Mucosa of descending colon (tissue), 3 donors: ENCODE results near the gene SRRM3. TPM values are rescaled to one million over a fixed set of nuclear protein-coding genes. Genes with fewer than 3 reads are reported as not detected.
"Not testable (repeated sequence)": the region's sequence is repeated elsewhere in the genome, so short reads cannot be mapped to it uniquely, and the experiment has no call there.

ENCODE experiments used
- ATAC-seq: fragments of 200-7000 bp; cut with Tn5 transposase; one replicate; pipeline ENCODE4 v1.9.1; 2020; ENCODE audit warnings: mild to moderate bottlenecking, moderate library complexity
- DNase-seq, 3 donors: peaks; one replicate each; pipeline ENCODE4 v3.0.0-alpha.2; 2020
- H3K36me3 ChIP-seq: fragments of 200-600 bp; one replicate; pipeline ENCODE4 v1.8.0; 2021; ENCODE audit warnings: low read depth, mild to moderate bottlenecking
- H3K4me1 ChIP-seq: fragments of 200-600 bp; one replicate; pipeline ENCODE4 v1.8.0; 2021; ENCODE audit warnings: low read depth, mild to moderate bottlenecking
- H3K4me3 ChIP-seq: fragments of 200-600 bp; one replicate; pipeline ENCODE4 v1.8.0; 2021; ENCODE audit warnings: mild to moderate bottlenecking
- H3K9me3 ChIP-seq: fragments of 200-600 bp; one replicate; pipeline ENCODE4 v1.8.0; 2021; ENCODE audit warnings: mild to moderate bottlenecking
- intact Hi-C, 2 donors: fragments of 100-400 bp; cut with DNase I in 1 of 2; cut with micrococcal nuclease in 1 of 2; formaldehyde crosslinking; loops; one replicate each; pipeline versions ENCODE4 v1.11.0 to v1.11.1; 2022; cut with DNase I, micrococcal nuclease
- total RNA-seq, 3 donors: library from RNA; stranded (reverse); fragmentation: NEBNext Ultra II Directional in 2 of 3; extraction: Animal tissue kit (Norgen Biotek cat#: 25700) in 2 of 3; gene quantifications; one replicate each; pipeline versions ENCODE4 v1.2.1 to v1.2.4, GENCODE V29; 2021 to 2023
- TF ChIP-seq, protein P1 (sequence below): fragments of 200-600 bp; IDR thresholded peaks from one replicate; pipeline ENCODE4 v1.8.0; 2022; ENCODE audit warnings: antibody characterized with exemption, mild to moderate bottlenecking
- donor health status: DM: no; HTN: no; CAD: no; lungs with moderate emphysema.
- donor health status: DM: no; HTN: no; CAD: no.
- donor health status: DM: no; HTN: yes; CAD: no.

Gene SRRM3
- total RNA-seq, 3 donors from 2014 or later = 0.43 to 3.2 (median 0.67) TPM

DNA sequence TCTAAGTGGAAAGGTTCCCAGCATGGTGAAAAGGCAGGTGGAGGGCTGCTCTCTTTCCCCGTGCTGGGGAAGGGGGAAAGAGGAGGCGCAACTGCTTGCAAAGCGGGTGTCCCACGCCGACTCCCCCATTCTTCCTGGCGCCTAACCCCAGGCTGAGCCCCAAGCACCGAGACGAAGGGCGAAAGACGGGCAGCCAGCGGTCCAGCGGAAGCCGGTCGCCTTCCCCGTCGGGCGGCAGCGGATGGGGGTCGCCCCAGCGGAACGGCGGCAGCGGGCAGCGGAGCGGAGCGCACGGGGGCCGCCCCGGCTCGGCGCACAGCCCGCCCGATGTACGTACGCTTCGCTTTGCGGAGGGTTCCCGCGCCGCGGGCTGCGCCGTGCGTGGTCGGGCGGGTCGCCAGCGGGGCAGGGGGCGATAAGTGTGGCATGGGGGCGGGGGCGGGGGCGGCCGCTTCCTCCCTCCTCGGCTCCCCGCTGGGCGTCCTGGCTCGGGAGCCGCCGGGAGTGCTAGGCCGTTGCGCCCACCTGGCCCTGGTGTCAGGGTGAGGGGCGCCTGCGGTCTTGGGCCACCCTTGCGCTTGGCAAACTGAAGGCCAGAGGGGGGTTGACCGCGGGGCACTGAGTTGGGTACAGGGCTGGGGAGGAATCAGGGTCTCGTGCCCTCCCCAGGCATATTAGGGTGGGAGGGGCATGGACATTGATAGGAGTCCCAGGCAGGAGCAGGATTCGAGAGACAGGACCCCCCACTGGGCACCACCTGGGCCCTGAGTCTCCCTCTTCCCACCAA lies 65.6 kb downstream of the SRRM3 start:
- Histone ChIP-seq H3K36me3 (no peaks in the 10 kb centered on the region), H3K9me3 (no peaks in the 10 kb centered on the region), H3K4me3 (no peak overlapping the region), H3K4me1 (peaks cover 8% of the 10 kb centered on the region)
- DNase-seq = no peak
- TF ChIP-seq, protein P1, sequence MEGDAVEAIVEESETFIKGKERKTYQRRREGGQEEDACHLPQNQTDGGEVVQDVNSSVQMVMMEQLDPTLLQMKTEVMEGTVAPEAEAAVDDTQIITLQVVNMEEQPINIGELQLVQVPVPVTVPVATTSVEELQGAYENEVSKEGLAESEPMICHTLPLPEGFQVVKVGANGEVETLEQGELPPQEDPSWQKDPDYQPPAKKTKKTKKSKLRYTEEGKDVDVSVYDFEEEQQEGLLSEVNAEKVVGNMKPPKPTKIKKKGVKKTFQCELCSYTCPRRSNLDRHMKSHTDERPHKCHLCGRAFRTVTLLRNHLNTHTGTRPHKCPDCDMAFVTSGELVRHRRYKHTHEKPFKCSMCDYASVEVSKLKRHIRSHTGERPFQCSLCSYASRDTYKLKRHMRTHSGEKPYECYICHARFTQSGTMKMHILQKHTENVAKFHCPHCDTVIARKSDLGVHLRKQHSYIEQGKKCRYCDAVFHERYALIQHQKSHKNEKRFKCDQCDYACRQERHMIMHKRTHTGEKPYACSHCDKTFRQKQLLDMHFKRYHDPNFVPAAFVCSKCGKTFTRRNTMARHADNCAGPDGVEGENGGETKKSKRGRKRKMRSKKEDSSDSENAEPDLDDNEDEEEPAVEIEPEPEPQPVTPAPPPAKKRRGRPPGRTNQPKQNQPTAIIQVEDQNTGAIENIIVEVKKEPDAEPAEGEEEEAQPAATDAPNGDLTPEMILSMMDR = no peak
- ATAC-seq = no peak
- intact Hi-C loops = no loop called here

DNA sequence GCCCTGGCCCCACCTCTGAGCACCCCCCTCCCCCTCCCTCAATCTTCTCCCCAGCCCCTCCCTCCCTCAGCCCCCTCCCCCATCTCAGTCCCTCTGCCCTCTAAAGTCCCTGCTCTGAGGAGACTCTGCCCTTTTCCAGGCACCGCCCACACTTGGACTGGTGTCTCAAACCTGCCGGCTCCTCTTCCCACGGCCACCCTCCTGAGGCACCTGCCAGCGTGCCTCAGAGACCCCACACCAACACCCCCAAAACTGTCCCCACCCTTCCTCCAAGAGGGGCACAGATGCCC lies 66.1 kb downstream of the SRRM3 start:
- intact Hi-C loops = no loop called here
- TF ChIP-seq, protein P1 = no peak
- no peak overlapping the region for H3K4me3 ChIP-seq
- H3K4me1 ChIP-seq = peaks cover 8% of the 10 kb centered on the region
- DNase-seq = no peak
- H3K9me3 ChIP-seq = no peaks in the 10 kb centered on the region
- no peak for ATAC-seq
- no peaks in the 10 kb centered on the region for H3K36me3 ChIP-seq

DNA sequence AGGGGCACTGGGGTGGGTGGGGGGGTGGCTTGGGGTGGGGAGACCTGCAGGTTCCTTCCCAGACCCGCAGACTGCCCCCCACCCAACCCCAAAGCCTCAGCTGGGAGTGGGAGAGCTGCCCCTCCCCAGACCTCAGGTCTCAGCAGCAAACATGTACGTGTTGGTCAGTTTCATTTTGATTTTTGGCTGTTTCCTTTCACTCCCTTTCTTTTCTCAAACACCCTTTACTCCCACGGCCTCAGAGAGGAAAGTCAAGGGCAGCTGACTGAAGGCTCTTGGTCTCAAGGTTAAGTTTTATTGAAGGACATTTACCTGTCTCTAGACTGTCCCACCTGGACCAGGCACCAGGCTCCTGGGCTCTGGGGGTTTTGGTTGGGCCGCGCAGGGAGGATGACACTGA lies 66.7 kb downstream of the SRRM3 start:
- Histone ChIP-seq H3K36me3 (no peaks in the 10 kb centered on the region), H3K9me3 (no peaks in the 10 kb centered on the region), H3K4me1 (peaks cover 8% of the 10 kb centered on the region), H3K4me3 (no peak overlapping the region)
- ATAC-seq (no peak), DNase-seq (no peak)
- TF ChIP-seq, protein P1 = no peak
- intact Hi-C loops = no loop called here

DNA sequence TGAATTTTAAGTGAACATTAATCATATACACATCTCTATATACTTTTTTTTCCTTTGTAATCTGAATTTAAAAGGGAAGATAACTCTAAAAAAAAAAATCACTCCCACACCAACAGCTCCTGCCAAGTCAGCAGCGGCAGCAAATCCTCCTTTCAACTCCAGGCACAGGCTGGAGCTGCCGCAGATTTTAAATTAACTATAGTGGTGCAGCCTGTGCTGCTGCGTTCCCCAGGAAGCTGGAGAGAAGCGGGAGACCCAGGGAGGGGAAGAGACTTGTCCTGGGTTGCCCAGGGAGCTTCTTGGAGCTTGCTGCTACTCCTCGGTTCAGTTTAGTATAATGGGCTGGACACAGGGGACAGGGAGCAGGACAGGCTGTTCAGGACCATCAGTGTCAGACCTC lies 68.2 kb downstream of the SRRM3 start:
- intact Hi-C loops = no loop called here
- TF ChIP-seq, protein P1 = no peak
- Histone ChIP-seq H3K4me1 (peaks cover 8% of the 10 kb centered on the region), H3K4me3 (no peak overlapping the region), H3K36me3 (no peaks in the 10 kb centered on the region), H3K9me3 (no peaks in the 10 kb centered on the region)
- ATAC-seq (no peak), DNase-seq (no peak)

DNA sequence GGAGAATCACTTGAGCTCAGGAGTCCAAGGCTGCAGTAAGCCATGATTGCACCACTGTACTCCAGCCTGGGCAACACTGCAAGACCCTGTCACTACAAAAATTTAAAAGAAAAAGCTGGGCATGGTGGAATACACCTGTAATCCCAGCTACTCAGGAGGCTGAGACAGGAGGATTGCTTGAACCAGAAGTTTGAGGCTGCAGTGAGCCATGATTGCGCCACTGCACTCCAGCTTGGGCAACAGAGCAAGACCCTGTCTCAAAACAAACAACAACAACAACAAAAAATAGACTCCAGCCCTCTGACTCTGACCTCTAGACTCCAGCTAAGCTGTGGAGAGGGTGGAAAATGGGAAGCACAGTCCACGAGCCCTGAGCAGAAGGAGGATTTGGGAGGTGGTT lies 69.7 kb downstream of the SRRM3 start:
- ATAC-seq, H3K9me3 ChIP-seq, DNase-seq, H3K36me3 ChIP-seq, H3K4me3 ChIP-seq, H3K4me1 ChIP-seq, intact Hi-C loops: not testable (repeated sequence)

DNA sequence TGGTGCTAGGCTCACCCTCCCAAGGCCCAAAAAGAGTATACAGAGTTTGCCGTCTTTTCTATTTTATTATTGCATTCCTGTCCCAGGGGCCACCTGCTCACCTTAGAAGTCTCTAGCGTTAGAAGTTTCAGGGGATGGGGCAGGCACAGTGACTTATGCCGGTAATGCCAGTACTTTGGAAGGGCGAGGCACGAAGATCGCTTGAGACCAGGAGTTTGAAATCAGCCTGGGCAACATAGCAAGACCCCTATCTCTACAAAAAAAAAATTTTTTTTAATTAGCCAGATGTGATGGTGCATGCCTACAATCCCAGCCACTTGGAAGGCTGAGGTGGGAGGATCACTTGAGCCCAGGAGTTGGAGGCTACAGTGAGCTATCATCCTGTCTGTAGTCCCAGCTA lies 70.4 kb downstream of the SRRM3 start:
- no peak for ATAC-seq
- Histone ChIP-seq H3K4me1 (peaks cover 4% of the 10 kb centered on the region), H3K4me3 (no peak overlapping the region), H3K9me3 (no peaks in the 10 kb centered on the region), H3K36me3 (no peaks in the 10 kb centered on the region)
- intact Hi-C loops = no loop called here
- DNase-seq = no peak
- TF ChIP-seq, protein P1 = no peak
